ENCODE results near the gene TUSC2. TPM values are rescaled to one million over a fixed set of nuclear protein-coding genes. Genes with fewer than 3 reads are reported as not detected.

TUSC2 gene
- total and polyA plus RNA-seq, 10 of the 15 experiments (the other 5 are each of a cell fraction or from before 2014, with no cell fraction given): 4.0 to 73.8 (median 34.3) TPM

- TSS peak; percentile 69 for BruUV-seq (replicated peaks)
- Histone ChIP-seq H3K9ac (ENCODE audit: control insufficient read depth, insufficient read depth, low read length) (peak within 1 kb of the TSS; percentile 73), H3K4me1 (ENCODE audit: control insufficient read depth, insufficient read depth, low read length) (peaks cover 22% of the 10 kb centered on the region), H3K4me3 (peak within 1 kb of the TSS; percentile 83), H4K20me1 (ENCODE audit: control insufficient read depth, insufficient read depth) (no peaks in the 10 kb centered on the region), H3K4me2 (ENCODE audit: control insufficient read depth, insufficient read depth) (peak within 1 kb of the TSS; percentile 99), H3K36me3 (ENCODE audit: control insufficient read depth in 2 of 2, insufficient read depth in 2 of 2, low read length in 1 of 2) (peaks cover 8 to 16% of the 10 kb centered on the region in 2 experiments; a peak in 2 of 4 replicates), H3K79me2 (ENCODE audit: control insufficient read depth, insufficient read depth, low read length) (peaks cover 20% of the 10 kb centered on the region), H3K27me3 (replicated peaks in 1 of 2; ENCODE audit: control insufficient read depth in 2 of 2, insufficient read depth in 2 of 2, low read length in 1 of 2) (no peaks in the 10 kb centered on the region), H2AFZ (ENCODE audit: control insufficient read depth, low read depth, low read length) (peak within 1 kb of the TSS; percentile 99), H3K27ac (ENCODE audit: control insufficient read depth, insufficient read depth) (peak within 1 kb of the TSS; percentile 86), H3K9me3 (replicated peaks; ENCODE audit: control insufficient read depth, insufficient read depth, low read length) (no peaks in the 10 kb centered on the region)
- ChIA-PET POLR2A (interaction anchor here (0.6 to 4.3 kb wide), 12 partner anchors 10 to 219 kb away, joined by 3 to 84 read pairs (median 4); partner anchors contain the start of genes C3orf18, HEMK1, HYAL3 and IFRD2), RAD21 (ENCODE audit: unreplicated experiment) (interaction anchor here (0.8 to 2.8 kb wide), 7 partner anchors 10 to 266 kb away, joined by 3 to 16 read pairs (median 5); partner anchors contain the start of genes CISH, HYAL3, MAPKAPK3 and NAA80), SMC1A (ENCODE audit: uncharacterized antibody, unreplicated experiment) (interaction anchor here (0.8 to 1.8 kb wide), 5 partner anchors 9 to 222 kb away, joined by 3 to 8 read pairs (median 3); partner anchors contain the start of genes RASSF1 and TMEM115), CTCF (interaction anchor here (0.8 to 5.4 kb wide), 10 partner anchors 12 to 1038 kb away, joined by 3 to 65 read pairs (median 3); partner anchors contain the start of genes CISH and RASSF1)
- ATAC-seq (peak; percentile 95), DNase-seq (ENCODE audit: low read depth, low spot score) (peak; percentile 89), FAIRE-seq (peak; percentile 80)
- WGBS (ENCODE audit: insufficient coverage, insufficient replicate concordance, low lambda C conversion rate, missing lambda C conversion rate): 1% methylated on average over 64 of the region's 64 CpGs
- intact Hi-C loops (cut with micrococcal nuclease; ENCODE audit: unreplicated experiment): loop anchor here (1.0 kb wide), 1 partner anchor 9 kb away; the partner anchor contains the start of gene TMEM115
- in situ Hi-C loops (cut with MboI): loop anchor here (10.0 kb wide), 1 partner anchor 1034 kb away; the partner anchor contains the start of gene MANF
- TF ChIP-seq WRNIP1 (IDR thresholded peaks at IDR 0.05; ENCODE audit: borderline replicate concordance, low read depth, low read length) (no peak), E2F8 (IDR thresholded peaks at IDR 0.05; ENCODE audit: low read depth, partially characterized antibody) (peak; percentile 76), BACH1 (IDR thresholded peaks at IDR 0.05; ENCODE audit: borderline replicate concordance) (peak; percentile 59; the same call in 1 of the 2 replicates), JUND (IDR thresholded peaks at IDR 0.05; ENCODE audit: low read depth, low read length) (no peak), YBX1 (IDR thresholded peaks at IDR 0.05) (no peak), ATF7 (IDR thresholded peaks at IDR 0.05; ENCODE audit: low read depth) (no peak; the same call in none of the 2 replicates), SIN3A (IDR thresholded peaks at IDR 0.05; ENCODE audit: low read depth, low read length) (peak; percentile 73), SMAD5 (IDR thresholded peaks at IDR 0.05; ENCODE audit: low read depth) (peak; percentile 87; the same call in 1 of the 2 replicates), EED (IDR thresholded peaks at IDR 0.05; ENCODE audit: low read depth) (no peak; the same call in 1 of the 2 replicates), IRF4 (IDR thresholded peaks at IDR 0.05; ENCODE audit: low read depth, low read length) (no peak), RAD21 (IDR thresholded peaks at IDR 0.05; ENCODE audit: insufficient read depth, low read depth, low read length) (no peak), CHD1 (IDR thresholded peaks at IDR 0.05; ENCODE audit: low read depth, low read length) (0 out of 2 replicates have a peak, but pooled peaks have one; percentile 62), SP1 (IDR thresholded peaks at IDR 0.05; ENCODE audit: low read depth, low read length) (peak; percentile 52)
- TF ChIP-seq, protein P1, sequence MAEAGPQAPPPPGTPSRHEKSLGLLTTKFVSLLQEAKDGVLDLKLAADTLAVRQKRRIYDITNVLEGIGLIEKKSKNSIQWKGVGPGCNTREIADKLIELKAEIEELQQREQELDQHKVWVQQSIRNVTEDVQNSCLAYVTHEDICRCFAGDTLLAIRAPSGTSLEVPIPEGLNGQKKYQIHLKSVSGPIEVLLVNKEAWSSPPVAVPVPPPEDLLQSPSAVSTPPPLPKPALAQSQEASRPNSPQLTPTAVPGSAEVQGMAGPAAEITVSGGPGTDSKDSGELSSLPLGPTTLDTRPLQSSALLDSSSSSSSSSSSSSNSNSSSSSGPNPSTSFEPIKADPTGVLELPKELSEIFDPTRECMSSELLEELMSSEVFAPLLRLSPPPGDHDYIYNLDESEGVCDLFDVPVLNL (IDR thresholded peaks at IDR 0.05; ENCODE audit: low read depth, low read length): peak; percentile 5; the same call in 1 of the 2 replicates
- TF ChIP-seq, protein P2, sequence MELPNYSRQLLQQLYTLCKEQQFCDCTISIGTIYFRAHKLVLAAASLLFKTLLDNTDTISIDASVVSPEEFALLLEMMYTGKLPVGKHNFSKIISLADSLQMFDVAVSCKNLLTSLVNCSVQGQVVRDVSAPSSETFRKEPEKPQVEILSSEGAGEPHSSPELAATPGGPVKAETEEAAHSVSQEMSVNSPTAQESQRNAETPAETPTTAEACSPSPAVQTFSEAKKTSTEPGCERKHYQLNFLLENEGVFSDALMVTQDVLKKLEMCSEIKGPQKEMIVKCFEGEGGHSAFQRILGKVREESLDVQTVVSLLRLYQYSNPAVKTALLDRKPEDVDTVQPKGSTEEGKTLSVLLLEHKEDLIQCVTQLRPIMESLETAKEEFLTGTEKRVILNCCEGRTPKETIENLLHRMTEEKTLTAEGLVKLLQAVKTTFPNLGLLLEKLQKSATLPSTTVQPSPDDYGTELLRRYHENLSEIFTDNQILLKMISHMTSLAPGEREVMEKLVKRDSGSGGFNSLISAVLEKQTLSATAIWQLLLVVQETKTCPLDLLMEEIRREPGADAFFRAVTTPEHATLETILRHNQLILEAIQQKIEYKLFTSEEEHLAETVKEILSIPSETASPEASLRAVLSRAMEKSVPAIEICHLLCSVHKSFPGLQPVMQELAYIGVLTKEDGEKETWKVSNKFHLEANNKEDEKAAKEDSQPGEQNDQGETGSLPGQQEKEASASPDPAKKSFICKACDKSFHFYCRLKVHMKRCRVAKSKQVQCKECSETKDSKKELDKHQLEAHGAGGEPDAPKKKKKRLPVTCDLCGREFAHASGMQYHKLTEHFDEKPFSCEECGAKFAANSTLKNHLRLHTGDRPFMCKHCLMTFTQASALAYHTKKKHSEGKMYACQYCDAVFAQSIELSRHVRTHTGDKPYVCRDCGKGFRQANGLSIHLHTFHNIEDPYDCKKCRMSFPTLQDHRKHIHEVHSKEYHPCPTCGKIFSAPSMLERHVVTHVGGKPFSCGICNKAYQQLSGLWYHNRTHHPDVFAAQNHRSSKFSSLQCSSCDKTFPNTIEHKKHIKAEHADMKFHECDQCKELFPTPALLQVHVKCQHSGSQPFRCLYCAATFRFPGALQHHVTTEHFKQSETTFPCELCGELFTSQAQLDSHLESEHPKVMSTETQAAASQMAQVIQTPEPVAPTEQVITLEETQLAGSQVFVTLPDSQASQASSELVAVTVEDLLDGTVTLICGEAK (IDR thresholded peaks at IDR 0.05; ENCODE audit: borderline replicate concordance): peak; percentile 95
Measured at GRCh38 chr3:50350527-50351322, 22.7 kb upstream of the TUSC2 start, which contains the start of the genes CYB561D2 and NPRL2. TSS of gene CYB561D2 (plus strand) at chr3:50350862. CDS start at chr3:50351434, 572 bp downstream. TSS of gene NPRL2 (minus strand) at chr3:50350775. CDS start at chr3:50350652, 123 bp downstream.
